ENCODE measurements around the gene CABLES1.

GRCh38 chr18:23217781-23218180, 82.5 kb downstream of the CABLES1 start:
- TF ChIP-seq CTCF (IDR thresholded peaks at IDR 0.05) (no peak), POLR2A (IDR thresholded peaks at IDR 0.05) (no peak)

Measured in uterus (tissue), 2 donors.